Measurements from ENCODE around the gene CERS2. TPM values are rescaled to one million over a fixed set of nuclear protein-coding genes. Genes with fewer than 3 reads are reported as not detected.

CERS2 gene
- total RNA-seq, 4 donors from 2014 or later, result 96.8 to 144 (median 131) TPM

GRCh38 chr1:150981805-150982712, 7.4 kb upstream of the CERS2 start, which contains the start of gene ANXA9:
ANXA9 (plus strand) TSS chr1:150982292; CDS start chr1:150983106, 814 bp downstream.
- DNase-seq (ENCODE audit: low spot score) (no peak), ATAC-seq (ENCODE audit: low FRiP score) (peak; percentile 73)
- no peak for TF ChIP-seq CTCF (IDR thresholded peaks at IDR 0.05)

- peak; percentile 59 for ATAC-seq (ENCODE audit: low FRiP score)
- no peak for TF ChIP-seq CTCF (IDR thresholded peaks at IDR 0.05)
- DNase-seq (ENCODE audit: low spot score), result no peak
Observed at GRCh38 chr1:150981177-150981804, 6.7 kb upstream of the CERS2 start.

- peak in 2 of 3 donors; percentile 88 to 97 for TF ChIP-seq CTCF (IDR thresholded peaks at IDR 0.05)
- peak; percentile 29 for ATAC-seq (ENCODE audit: low FRiP score)
- peak; percentile 96 for DNase-seq (ENCODE audit: low spot score)
Observed at GRCh38 chr1:150979092-150980056, 4.7 kb upstream of the CERS2 start.

- ATAC-seq (ENCODE audit: low FRiP score) (no peak), DNase-seq (ENCODE audit: low spot score) (peak; percentile 62)
- no peak for TF ChIP-seq CTCF (IDR thresholded peaks at IDR 0.05)
Observed at GRCh38 chr1:150976879-150977694, 2.5 kb upstream of the CERS2 start.

GRCh38 chr1:150976401-150976821, 1.8 kb upstream of the CERS2 start:
- no peak for TF ChIP-seq CTCF (IDR thresholded peaks at IDR 0.05)
- no peak for ATAC-seq (ENCODE audit: low FRiP score)
- DNase-seq (ENCODE audit: low spot score), result no peak

All from omental fat pad (tissue), 4 donors.